AG04449 (cell line): ENCODE data around the gene PPP2R5C.
"Not testable (repeated sequence)": the region's sequence is repeated elsewhere in the genome, so short reads cannot be mapped to it uniquely, and the experiment has no call there.

ENCODE experiments used
- CTCF ChIA-PET: fragments of 350-600 bp; formaldehyde crosslinking; extraction: SDS; loops from one replicate; lab custom pipeline; 2021; ENCODE audit warnings: antibody characterized with exemption; lab: Yijun Ruan, JAX
- POLR2A ChIA-PET: fragments of 400-600, 350-600 bp; formaldehyde crosslinking; extraction: SDS; loops from one replicate; lab custom pipeline; 2020; ENCODE audit warnings: antibody characterized with exemption, inconsistent platforms; lab: Yijun Ruan, JAX
- DNase-seq: peaks from one replicate; pipeline ENCODE4 v3.0.0-alpha.2; 2010; ENCODE audit warnings: low read depth, low spot score
- H3K4me3 ChIP-seq: 2 replicates; pipeline ENCODE4 v1.5.1; 2011; ENCODE audit warnings: low read depth, mild to moderate bottlenecking, control low read depth, low read length
- TF ChIP-seq, protein P1 (sequence below): IDR thresholded peaks from one replicate; pipeline ENCODE4 v1.5.1; 2011; ENCODE audit warnings: mild to moderate bottlenecking, moderate library complexity, low read length, control low read depth, inconsistent platforms; ENCODE audit not compliant: insufficient read depth; ENCODE audit errors: missing control alignments

Gene PPP2R5C

DNA sequence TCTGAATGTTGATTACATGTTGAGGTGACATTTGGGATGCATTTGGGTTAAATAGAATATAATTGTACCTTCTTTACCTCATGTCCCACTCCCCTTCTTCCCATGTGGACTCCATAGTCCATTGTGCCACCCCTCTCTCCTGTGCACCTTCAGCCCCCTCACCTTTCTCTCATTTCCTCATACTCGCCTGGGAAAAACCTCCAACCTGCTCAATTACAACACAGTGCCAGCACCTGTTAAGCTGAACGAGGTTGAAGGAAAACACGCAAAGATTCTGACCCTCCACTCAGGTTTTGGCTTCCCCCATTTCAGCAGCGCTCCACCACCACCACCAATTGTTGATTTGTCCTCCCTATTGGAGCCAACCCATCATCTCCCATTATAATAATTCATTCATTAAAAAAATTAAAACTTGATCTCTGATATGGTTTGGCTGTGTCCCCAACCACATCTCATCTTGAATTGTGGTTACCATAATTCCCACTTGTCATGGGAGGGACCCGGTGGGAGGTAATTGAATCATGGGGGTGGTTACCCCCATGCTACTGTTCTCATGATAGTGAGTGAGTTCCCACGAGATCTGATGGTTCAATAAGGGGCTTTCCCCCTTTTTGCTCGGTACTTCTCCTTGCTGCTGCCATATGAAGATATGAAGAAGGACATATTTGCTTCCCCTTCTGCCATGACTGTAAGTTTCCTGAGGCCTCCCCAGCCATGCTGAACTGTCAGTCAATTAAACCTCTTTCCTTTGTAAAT, 33.7 kb upstream of the PPP2R5C start:
- TF ChIP-seq, protein P1, sequence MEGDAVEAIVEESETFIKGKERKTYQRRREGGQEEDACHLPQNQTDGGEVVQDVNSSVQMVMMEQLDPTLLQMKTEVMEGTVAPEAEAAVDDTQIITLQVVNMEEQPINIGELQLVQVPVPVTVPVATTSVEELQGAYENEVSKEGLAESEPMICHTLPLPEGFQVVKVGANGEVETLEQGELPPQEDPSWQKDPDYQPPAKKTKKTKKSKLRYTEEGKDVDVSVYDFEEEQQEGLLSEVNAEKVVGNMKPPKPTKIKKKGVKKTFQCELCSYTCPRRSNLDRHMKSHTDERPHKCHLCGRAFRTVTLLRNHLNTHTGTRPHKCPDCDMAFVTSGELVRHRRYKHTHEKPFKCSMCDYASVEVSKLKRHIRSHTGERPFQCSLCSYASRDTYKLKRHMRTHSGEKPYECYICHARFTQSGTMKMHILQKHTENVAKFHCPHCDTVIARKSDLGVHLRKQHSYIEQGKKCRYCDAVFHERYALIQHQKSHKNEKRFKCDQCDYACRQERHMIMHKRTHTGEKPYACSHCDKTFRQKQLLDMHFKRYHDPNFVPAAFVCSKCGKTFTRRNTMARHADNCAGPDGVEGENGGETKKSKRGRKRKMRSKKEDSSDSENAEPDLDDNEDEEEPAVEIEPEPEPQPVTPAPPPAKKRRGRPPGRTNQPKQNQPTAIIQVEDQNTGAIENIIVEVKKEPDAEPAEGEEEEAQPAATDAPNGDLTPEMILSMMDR, result no peak
- no peak overlapping the region for H3K4me3 ChIP-seq
- DNase-seq, result no peak
- ChIA-PET CTCF (no interaction called here), POLR2A (no interaction called here)

DNA sequence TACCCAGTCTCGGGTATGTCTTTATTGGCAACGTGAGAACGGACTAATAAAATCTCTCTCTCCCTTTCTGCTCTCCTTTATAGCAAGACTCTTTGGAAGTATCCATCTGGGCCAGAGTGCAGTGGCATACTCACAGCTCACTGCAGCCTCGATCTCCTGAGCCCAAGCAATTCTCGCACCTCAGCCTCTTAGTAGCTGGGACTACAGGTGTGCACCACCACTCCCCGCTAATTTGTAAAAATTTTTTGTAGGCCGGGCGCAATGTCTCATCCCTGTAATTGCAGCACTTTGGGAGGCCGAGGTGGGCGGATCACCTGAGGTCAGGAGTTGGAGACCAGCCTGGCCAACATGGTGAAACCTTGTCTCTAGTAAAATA, 33.2 kb upstream of the PPP2R5C start:
- ChIA-PET POLR2A (no interaction called here), CTCF (no interaction called here)

DNA sequence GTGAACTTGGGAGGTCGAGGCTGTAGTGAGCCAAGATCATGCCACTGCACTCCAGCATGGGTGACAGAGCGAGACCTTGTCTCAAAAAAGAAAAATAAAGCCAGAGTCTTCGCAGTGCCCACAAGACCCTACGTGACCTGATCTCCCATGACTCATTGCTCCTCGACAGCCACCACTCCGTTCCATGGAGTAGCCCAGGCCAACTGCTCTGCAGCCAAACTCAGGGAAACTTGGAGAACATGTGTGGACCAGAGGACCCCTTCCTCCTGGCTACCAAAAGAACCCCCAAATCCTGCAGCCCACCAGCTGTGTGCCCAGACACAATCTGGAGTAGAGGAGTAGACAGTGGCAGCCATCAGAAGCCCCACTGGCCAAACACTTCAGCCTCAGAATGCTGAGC, 32.1 kb upstream of the PPP2R5C start:
- POLR2A ChIA-PET, result no interaction called here
- CTCF ChIA-PET, result no interaction called here
- TF ChIP-seq, protein P1, result no peak
- H3K4me3 ChIP-seq, result no peak overlapping the region
- DNase-seq, result no peak

More for the DNA sequence above, 33.2 kb upstream of the PPP2R5C start:
- no peak overlapping the region for H3K4me3 ChIP-seq
- TF ChIP-seq, protein P1, result no peak
- no peak for DNase-seq

DNA sequence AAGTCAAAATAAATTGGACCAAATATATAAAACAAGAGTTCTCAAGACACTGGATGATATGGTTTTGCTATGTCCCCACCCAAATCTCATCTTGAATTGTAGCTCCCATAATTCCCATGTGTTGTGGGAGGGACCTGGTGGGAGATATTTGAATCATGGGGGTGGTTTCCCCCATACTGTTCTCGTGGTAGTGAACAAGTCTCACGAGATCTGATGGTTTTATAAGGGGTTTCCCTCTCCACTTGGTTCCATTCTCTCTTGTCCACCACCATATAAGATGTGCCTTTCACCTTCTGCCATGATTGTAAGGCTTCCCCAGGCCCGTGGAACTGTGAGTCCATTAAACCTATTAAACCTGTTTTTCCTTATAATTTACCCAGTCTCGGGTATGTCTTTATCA, 31.4 kb upstream of the PPP2R5C start:
- CTCF ChIA-PET, result interaction anchor here (1.1 kb wide), 1 partner anchor 24 kb away, joined by 4 read pairs; no protein-coding TSS in a partner anchor
- H3K4me3 ChIP-seq, DNase-seq, POLR2A ChIA-PET: not testable (repeated sequence)

DNA sequence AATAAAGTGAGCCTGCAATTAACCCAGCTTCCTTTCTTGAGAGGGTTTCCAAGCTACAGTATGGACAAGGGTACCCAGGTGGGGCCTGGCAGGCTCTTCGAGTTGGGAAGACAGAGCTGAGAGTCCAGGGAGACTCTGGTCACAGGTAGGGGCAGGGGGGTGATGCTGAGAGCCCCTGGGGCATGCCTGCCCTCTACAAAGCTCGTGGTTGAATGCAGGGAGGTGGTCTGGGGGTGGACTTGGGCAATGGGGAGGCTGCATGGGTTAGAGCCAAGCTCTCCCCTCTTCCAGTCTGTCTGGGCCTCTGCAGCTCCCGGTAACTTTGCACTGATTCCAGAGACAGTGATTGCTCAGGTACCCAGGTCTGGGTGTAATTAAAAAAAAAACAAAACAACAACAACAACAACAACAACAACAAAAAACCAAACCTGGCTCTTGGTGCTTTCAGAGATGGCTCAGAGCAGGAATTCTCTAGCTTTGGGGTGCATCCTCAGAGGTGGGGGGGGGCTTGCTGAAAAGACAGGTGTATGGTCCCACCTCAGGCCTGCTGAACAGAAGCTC, 30.8 kb upstream of the PPP2R5C start:
- TF ChIP-seq, protein P1, result no peak
- DNase-seq, result no peak
- ChIA-PET CTCF (interaction anchor here (1.1 kb wide), 1 partner anchor 24 kb away, joined by 4 read pairs; no protein-coding TSS in a partner anchor), POLR2A (no interaction called here)
- no peak overlapping the region for H3K4me3 ChIP-seq

DNA sequence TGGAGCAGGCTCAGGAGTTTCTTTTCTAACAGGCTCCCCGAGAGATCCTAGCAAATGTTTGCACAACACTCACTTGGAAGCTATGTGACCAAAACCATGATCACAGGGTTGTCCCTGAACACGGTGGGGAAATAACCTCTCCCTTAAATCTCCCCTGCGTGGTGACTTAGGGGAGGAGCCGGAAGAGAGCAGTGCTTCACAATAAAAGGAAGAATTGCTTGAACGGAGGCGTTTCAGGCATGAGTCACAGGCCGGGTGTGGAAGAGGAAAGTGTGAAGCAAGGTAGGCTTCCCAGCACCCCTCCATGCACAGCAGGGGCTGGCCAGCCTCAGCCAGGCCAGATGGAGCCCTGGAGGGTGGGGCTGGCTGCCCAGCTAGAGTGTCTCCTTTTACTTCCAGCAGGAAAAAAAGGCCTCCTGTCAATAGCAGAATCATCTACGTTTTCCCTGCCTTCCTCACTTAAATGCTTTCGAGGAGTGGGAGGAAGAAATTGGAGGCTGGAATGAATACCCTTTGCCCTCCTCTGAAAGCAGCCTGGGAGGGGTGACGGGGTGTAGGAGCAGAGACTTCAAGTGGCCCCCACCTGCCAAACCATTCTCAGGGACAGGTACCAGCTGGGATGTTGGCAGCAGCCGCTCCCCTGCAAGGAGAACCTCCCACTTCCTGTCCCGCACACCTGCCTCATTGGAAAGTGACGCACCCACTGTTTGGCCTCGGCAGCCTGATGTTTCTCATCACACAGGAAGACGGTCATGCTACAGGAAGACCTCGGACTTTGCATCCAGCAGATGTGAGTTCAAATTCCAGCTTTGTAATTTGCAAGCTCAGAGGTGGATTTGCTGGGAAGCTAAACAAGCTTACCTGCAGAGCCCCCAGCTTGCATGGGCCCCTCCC, 30.1 kb upstream of the PPP2R5C start:
- POLR2A ChIA-PET, result no interaction called here
- CTCF ChIA-PET, result interaction anchor here (1.1 kb wide), 1 partner anchor 25 kb away, joined by 4 read pairs; no protein-coding TSS in a partner anchor
- no peak overlapping the region for H3K4me3 ChIP-seq
- TF ChIP-seq, protein P1, result no peak
- DNase-seq, result peak; percentile 9
